Left lung (tissue), 10 donors: ENCODE results near the gene RRP36. TPM values are rescaled to one million over a fixed set of nuclear protein-coding genes. Genes with fewer than 3 reads are reported as not detected.

Experiments used
- ATAC-seq: fragments of 200-7000 bp; cut with Tn5 transposase; one replicate; pipeline ENCODE4 v1.9.1; 2020; ENCODE audit warnings: moderate library complexity
- DNase-seq, 4 donors: peaks; one replicate each; pipeline ENCODE4 v3.0.0-alpha.2; 2013 to 2020
- H3K27ac ChIP-seq, 2 donors: fragments of 200-600 bp; sonication (generic) in 1 of 2; one replicate each; pipeline versions ENCODE4 v1.5.0 to v1.8.0; 2020 to 2021
- H3K27me3 ChIP-seq, 2 donors: fragments of 200-600 bp; sonication (generic) in 1 of 2; one replicate each; pipeline versions ENCODE4 v1.5.0 to v1.8.0; 2020 to 2021
- H3K36me3 ChIP-seq, 2 donors: fragments of 200-600 bp; sonication (generic) in 1 of 2; one replicate each; pipeline versions ENCODE4 v1.5.0 to v1.8.0; 2020 to 2021
- H3K4me1 ChIP-seq, 2 donors: fragments of 200-600 bp; one replicate each; pipeline ENCODE4 v1.8.0; 2021
- H3K4me3 ChIP-seq, 2 donors: fragments of 200-600 bp; sonication (generic) in 1 of 2; one replicate each; pipeline versions ENCODE4 v1.5.0 to v1.8.0; 2020 to 2021; ENCODE audit warnings: mild to moderate bottlenecking in 1 of 2
- H3K9me3 ChIP-seq, 2 donors: fragments of 200-600 bp; sonication (generic) in 1 of 2; one replicate each; pipeline versions ENCODE4 v1.5.0 to v1.8.0; 2020 to 2021
- intact Hi-C, 2 donors: fragments of 100-400 bp; cut with DNase I; formaldehyde crosslinking; loops; one replicate each; pipeline versions ENCODE4 v1.11.2 to v1.14.2; 2022
- polyA plus RNA-seq, 6 donors: library from polyadenylated mRNA; unstranded; fragments of 120-200 nt; gene quantifications; one replicate each; pipeline ENCODE4 v1.2.1, GENCODE V29; 2013; ENCODE audit not compliant: insufficient read length in 6 of 6
- total RNA-seq, 2 donors: library from RNA; stranded (reverse); fragmentation: NEBNext Ultra II Directional; extraction: Animal tissue kit (Norgen Biotek cat#: 25700); gene quantifications; one replicate each; pipeline ENCODE4 v1.2.1, GENCODE V29; 2021
- TF ChIP-seq, protein P1 (sequence below), 2 donors: fragments of 200-600 bp; sonication (generic) in 1 of 2; IDR thresholded peaks; one replicate each; pipeline versions ENCODE4 v1.5.0 to v1.8.0; 2021; ENCODE audit warnings: antibody characterized with exemption in 2 of 2
- donor health status: DM: no; HTN: yes; CAD: no.
- donor health status: DM: no; HTN: no; CAD: no.

RRP36 gene
- total and polyA plus RNA-seq, 8 donors: 43.3 to 55.2 (median 50.2) TPM

DNA sequence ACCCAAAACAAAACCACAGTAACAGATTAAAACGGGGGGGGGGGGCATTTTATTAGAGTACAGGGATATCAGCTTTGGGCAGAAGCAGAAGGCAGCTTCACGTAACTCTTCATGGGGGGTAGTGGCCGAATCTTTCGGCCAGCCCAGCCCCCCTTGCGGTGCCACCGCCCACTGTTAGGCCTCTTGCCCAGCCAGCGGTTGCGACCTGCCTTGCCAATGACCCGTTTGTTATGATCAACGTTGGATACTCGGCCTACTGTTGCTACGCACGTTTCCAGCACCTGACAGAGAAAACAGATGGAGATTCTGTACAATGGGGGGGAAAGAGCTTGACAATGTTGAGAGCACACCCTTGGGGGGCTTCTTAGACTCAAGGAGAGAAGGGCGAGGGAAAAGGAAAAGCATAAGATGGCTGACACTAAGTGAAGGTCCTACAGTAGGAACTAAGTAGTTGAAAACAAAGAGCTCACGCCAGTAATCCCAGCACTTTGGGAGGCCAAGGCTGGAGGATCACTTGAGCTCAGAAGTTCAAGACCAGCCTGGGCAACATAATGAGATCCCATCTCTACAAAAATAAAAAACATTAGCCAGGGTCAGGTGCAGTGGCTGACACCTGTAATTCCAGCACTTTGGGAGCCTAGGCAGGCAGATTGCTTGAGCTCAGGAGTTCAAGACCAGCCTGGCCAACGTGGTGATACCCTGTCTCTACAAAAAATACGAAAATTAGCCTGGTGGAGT lies 33.0 kb downstream of the RRP36 start:
- ATAC-seq: no peak
- Histone ChIP-seq H3K27me3 (no peaks in the 10 kb centered on the region), H3K9me3 (no peaks in the 10 kb centered on the region), H3K27ac (peak overlapping the region; percentile 90 to 95), H3K4me1 (peaks cover 18 to 39% of the 10 kb centered on the region in 2 donors), H3K36me3 (peaks cover 0 to 47% of the 10 kb centered on the region in 2 donors), H3K4me3 (peak overlapping the region; percentile 75 to 89)
- TF ChIP-seq, protein P1, sequence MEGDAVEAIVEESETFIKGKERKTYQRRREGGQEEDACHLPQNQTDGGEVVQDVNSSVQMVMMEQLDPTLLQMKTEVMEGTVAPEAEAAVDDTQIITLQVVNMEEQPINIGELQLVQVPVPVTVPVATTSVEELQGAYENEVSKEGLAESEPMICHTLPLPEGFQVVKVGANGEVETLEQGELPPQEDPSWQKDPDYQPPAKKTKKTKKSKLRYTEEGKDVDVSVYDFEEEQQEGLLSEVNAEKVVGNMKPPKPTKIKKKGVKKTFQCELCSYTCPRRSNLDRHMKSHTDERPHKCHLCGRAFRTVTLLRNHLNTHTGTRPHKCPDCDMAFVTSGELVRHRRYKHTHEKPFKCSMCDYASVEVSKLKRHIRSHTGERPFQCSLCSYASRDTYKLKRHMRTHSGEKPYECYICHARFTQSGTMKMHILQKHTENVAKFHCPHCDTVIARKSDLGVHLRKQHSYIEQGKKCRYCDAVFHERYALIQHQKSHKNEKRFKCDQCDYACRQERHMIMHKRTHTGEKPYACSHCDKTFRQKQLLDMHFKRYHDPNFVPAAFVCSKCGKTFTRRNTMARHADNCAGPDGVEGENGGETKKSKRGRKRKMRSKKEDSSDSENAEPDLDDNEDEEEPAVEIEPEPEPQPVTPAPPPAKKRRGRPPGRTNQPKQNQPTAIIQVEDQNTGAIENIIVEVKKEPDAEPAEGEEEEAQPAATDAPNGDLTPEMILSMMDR (IDR thresholded peaks at IDR 0.05): no peak
- intact Hi-C loops: no loop called here
- DNase-seq: no peak

DNA sequence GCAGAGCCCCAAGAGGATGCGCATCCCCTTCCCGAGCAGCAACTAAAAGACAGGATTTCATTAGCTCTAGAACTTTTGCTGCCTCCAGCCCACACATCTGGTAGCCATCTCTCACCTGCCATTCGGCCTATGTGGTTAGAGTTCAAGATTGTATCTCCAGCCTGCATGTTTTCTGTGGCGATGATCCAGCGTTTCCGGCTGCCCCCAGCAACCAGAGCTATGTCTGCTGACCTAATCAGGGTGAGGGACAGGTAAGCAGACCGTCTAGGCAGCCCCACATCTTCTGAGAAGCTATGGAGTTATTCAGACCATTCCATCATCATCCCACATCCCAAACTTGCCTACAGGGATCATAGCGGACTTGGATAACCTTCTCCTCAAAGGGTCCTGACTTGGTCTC lies 34.5 kb downstream of the RRP36 start:
- no peak overlapping the region for H3K4me3 ChIP-seq

DNA sequence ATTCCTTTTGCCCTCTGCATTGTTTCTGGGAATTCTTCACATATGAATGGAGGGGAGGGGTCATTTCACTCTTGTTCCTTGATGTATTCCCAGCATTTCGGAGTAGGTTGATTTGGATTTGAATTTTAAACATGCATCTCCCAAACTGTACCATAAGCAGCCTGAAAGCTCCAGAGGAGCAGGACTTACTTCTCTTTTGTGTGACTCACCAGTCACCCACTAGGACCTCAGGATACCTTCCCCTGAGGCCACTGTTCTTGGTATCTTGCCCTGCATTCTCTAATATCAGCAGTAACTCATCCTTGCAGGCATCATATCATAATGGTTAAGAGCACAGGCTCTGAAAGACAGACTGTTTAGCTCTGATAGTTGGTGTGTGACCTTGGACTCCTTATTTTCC lies 37.1 kb downstream of the RRP36 start:
- intact Hi-C loops: no loop called here
- Histone ChIP-seq H3K27me3 (no peaks in the 10 kb centered on the region), H3K27ac (peak overlapping the region in 1 of 2 donors; percentile 86), H3K4me1 (peaks cover 15 to 37% of the 10 kb centered on the region in 2 donors), H3K9me3 (no peaks in the 10 kb centered on the region), H3K36me3 (peaks cover 0 to 42% of the 10 kb centered on the region in 2 donors), H3K4me3 (peak overlapping the region; percentile 78 to 83)
- TF ChIP-seq, protein P1 (IDR thresholded peaks at IDR 0.05): no peak
- ATAC-seq (no peak), DNase-seq (no peak)

More for the DNA sequence above, 34.5 kb downstream of the RRP36 start:
- H3K9me3 ChIP-seq: no peaks in the 10 kb centered on the region
- no peak for ATAC-seq
- peaks cover 0 to 35% of the 10 kb centered on the region in 2 donors for H3K36me3 ChIP-seq
- DNase-seq: no peak
- H3K4me1 ChIP-seq: peaks cover 23 to 52% of the 10 kb centered on the region in 2 donors
- H3K27me3 ChIP-seq: no peaks in the 10 kb centered on the region
- no peak overlapping the region for H3K27ac ChIP-seq
- intact Hi-C loops: no loop called here
- TF ChIP-seq, protein P1 (IDR thresholded peaks at IDR 0.05): no peak

DNA sequence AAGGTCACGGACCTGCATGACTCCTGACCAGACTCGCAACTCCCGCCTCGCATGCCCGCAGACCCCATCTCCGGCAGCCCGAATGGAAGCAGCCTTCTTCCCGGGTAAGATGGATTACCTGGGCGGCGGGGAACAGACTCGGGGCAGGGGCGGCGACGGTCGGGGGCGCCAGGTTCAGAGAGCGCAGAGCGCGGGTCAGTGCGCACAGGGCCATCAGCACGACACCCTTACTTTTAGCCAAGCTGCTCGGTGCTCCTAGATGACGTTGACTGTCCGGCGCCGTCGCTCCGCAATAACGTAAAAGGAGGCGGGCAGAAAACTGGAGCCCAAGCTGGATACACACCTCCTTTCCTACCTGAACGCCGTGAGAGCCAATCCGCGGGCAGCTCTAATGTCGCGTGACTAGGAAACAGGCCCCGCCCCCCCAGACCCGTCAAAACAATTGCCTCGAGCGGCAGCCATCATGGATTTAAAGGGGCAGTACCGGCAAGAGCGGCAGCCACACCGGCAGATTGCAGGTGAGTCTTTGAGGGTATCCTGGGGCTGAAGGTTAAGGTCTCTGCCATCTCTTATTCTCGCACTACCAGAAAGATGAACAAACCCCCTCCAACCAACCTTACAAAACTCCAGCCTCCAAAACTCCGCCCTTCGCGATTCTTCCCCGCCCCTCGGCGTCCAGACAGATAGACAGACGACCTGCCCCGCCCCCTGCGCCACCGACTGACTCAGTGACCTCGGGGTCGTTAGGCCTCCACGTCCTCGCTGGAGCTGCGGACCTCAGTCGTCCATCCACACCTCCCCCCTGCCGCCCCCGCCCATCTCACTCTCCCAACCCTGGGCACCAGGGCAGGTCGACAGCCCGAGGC lies 38.0 kb downstream of the RRP36 start, which contains the start of the genes KLC4 and MRPL2:
KLC4 (plus strand) TSS at position 464 of the 866 bp plus-strand sequence. CDS start 1,705 bp downstream, outside the sequence.
MRPL2 (minus strand) TSS at position 267 of the 866 bp plus-strand sequence; CDS start at position 214, 53 bp downstream.
- Histone ChIP-seq H3K27me3 (no peaks in the 10 kb centered on the region), H3K4me1 (peaks cover 15 to 33% of the 10 kb centered on the region in 2 donors), H3K4me3 (peak within 1 kb of the TSS; percentile 78 to 83), H3K36me3 (peaks cover 0 to 43% of the 10 kb centered on the region in 2 donors), H3K27ac (peak within 1 kb of the TSS; percentile 86 to 90), H3K9me3 (no peaks in the 10 kb centered on the region)
- TF ChIP-seq, protein P1 (IDR thresholded peaks at IDR 0.05): no peak
- DNase-seq (peak; percentile 97 to 99 (median 98)), ATAC-seq (peak; percentile 95)
- intact Hi-C loops: no loop called here
